ENCODE results near the gene ZNF182.
"Not testable (repeated sequence)": the region's sequence is repeated elsewhere in the genome, so short reads cannot be mapped to it uniquely, and the experiment has no call there.

The ZNF182 gene

DNA sequence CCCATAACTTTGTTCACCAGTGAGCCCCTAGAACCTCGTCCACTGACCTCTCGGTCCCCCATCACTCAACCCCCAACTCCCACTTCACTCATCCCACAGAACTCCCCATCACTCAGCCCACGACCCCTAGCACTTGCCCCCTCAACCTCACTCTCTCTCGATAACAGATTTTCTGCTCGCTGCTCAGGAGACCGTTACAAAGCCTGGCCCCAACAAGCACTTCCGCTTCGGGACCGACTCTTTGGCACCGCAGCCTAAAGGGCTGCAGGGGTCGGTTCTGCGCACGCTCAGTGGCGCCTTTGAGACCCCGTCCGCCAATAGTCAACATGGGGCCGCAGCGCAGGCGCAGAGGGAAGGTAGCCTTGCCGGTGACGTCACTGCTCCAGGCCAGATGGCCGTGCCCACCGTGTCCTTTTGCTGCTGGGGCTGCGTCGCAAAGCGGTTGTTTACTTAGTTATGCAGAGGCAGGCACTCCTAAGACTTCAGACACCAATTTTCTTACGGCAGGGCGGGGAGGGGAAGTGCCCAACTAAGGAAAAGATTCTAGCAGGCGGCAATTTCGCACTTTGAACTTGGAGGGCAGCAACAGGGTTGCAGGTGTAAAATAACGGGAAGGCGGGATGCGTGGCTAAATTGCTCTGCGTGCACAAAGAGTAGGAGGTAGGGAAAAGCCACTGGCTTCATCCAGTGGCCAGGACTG, at the start of gene ZNF182:
TSS of gene ZNF182 (minus strand) at position 232 of the 700 bp plus-strand sequence. CDS start 1,380 bp downstream, outside the sequence.
- DNase-seq (ENCODE audit: low read depth, low spot score) = peak; percentile 85

GRCh38 chrX:48046846-48047245, 43.1 kb upstream of the ZNF182 start:
- DNase-seq (ENCODE audit: low read depth, low spot score) = no peak

GRCh38 chrX:48045410-48046311, 41.9 kb upstream of the ZNF182 start:
- DNase-seq (ENCODE audit: low read depth, low spot score) = no peak

- DNase-seq (ENCODE audit: low read depth, low spot score) = no peak
These were observed 39.3 kb upstream of the ZNF182 start for GRCh38 chrX:48043056-48043455.

- no peak for DNase-seq (ENCODE audit: low read depth, low spot score)
These were observed 32.1 kb upstream of the ZNF182 start for GRCh38 chrX:48035891-48036290.

- DNase-seq (ENCODE audit: low read depth, low spot score) = not testable (repeated sequence)
These were observed 26.9 kb upstream of the ZNF182 start for GRCh38 chrX:48030641-48031173.

GRCh38 chrX:48030237-48030636, 26.4 kb upstream of the ZNF182 start:
- DNase-seq (ENCODE audit: low read depth, low spot score) = no peak

GRCh38 chrX:48028091-48028490, 24.3 kb upstream of the ZNF182 start:
- DNase-seq (ENCODE audit: low read depth, low spot score) = no peak

GRCh38 chrX:48027545-48027944, 23.8 kb upstream of the ZNF182 start:
- not testable (repeated sequence) for DNase-seq (ENCODE audit: low read depth, low spot score)

DNA sequence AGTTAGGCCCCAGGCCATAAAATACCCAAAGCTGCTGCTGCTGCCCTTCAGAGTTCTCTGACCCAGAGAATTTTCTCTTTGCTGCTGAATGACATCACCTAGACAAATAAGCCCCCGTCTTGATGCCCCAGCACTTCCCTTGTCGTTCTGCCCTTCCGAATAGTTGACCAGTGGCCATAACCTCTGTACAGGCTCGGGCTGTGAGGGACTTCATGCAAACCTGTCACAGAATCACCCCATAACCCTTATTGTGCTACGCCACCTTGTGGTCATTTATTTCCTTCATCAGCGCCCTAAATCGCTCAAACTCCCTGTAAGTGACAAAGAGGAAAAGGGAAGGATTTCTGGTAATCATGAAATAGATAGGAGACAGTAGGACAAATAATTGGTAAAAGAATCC, 21.8 kb upstream of the ZNF182 start:
- no peak for DNase-seq (ENCODE audit: low read depth, low spot score)

GRCh38 chrX:48022738-48023137, 18.9 kb upstream of the ZNF182 start:
- DNase-seq (ENCODE audit: low read depth, low spot score) = no peak

- DNase-seq (ENCODE audit: low read depth, low spot score) = no peak
These were observed 18.3 kb upstream of the ZNF182 start for GRCh38 chrX:48022100-48022499.

DNA sequence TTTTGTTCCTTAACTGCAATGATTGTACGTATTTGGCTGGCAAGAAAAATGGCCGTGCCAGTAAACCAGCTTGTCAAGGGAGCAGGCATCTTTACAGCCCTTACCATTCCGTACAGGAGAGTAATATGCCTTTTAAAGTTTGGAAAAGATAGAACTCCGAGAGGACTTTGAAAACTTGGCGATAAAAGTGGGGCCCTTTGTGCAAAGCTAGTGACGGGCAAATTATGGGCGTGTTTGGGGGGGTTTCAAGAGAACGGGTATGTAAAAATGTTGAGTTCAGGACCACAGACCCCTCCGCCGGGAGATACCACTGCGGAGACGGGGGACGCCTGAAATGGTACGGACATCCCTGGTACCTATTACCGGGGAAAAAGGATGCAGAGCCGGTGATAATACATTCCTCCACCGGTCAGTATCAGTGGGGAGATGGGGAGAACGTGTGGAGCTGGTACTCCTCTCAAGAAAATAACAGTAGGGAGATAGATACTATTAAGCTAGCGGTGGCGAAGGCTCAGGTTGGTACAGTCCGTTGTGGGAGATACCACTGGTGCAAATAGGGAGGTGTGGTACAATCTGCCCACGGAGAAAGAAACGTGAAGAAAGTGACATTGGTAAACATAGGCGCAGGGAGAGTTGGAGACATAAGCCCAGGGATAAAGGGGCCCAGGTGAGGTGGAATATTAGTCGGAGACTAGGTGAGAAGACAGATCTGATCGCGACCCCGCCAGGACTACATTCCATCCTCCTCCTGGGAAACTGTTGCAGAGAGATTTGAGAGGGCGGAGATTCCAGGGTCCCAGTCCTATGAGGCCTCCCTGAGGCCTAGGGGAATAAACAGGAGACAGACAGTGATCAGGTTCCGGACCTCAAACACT, 17.5 kb upstream of the ZNF182 start:
- peak; percentile 46 for DNase-seq (ENCODE audit: low read depth, low spot score)

- not testable (repeated sequence) for DNase-seq (ENCODE audit: low read depth, low spot score)
These were observed 16.7 kb upstream of the ZNF182 start for GRCh38 chrX:48020472-48020871.

- not testable (repeated sequence) for DNase-seq (ENCODE audit: low read depth, low spot score)
These were observed 16.1 kb upstream of the ZNF182 start for GRCh38 chrX:48019892-48020291.

GRCh38 chrX:48016583-48017310, 13.0 kb upstream of the ZNF182 start:
- not testable (repeated sequence) for DNase-seq (ENCODE audit: low read depth, low spot score)

DNA sequence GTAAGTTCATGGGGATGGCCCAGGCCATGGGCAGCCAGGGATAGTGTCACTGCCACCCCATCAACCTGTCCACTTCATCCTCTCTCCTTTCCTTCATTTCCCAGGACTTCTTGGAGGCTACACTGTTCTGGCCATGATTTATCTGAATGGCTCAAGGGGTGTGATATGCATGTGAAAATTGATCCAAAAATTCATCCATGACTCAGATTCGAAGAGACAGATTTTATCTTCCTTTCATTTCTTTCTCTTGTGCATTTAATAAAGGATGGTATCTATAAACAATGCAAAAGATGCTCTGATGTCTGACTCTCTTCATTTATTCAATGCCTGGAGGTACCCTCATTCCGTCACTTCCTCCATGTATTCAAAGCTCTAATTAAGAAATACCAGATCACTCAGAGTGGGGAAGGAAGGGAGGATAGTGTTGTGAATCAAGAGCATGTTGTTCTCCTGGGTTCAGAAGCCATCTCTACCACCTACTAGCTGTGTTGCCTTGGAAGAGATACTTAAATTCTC, 5.7 kb upstream of the ZNF182 start:
- not testable (repeated sequence) for DNase-seq (ENCODE audit: low read depth, low spot score)

- not testable (repeated sequence) for DNase-seq (ENCODE audit: low read depth, low spot score)
These were observed 2.9 kb upstream of the ZNF182 start, which contains the start of gene SPACA5 for GRCh38 chrX:48006688-48007087. SPACA5 (plus strand) TSS chrX:48006988; CDS start chrX:48007803, 815 bp downstream.

GRCh38 chrX:48003367-48003757, 427 bp downstream of the ZNF182 start:
- DNase-seq (ENCODE audit: low read depth, low spot score) = no peak

- no peak for DNase-seq (ENCODE audit: low read depth, low spot score)
These were observed 860 bp downstream of the ZNF182 start for GRCh38 chrX:48002929-48003328.
